PFSK-1 (cell line): ENCODE results near the gene SLC22A12.

ENCODE experiments used
- REST ChIP-seq, 2 experiments: IDR thresholded peaks; 2 replicates each; pipeline versions ENCODE4 v1.6.1 to v1.8.0; 2011 to 2012; ENCODE audit warnings: low read depth in 2 of 2, low read length in 2 of 2, control low read depth in 1 of 2, inconsistent platforms in 1 of 2, mild to moderate bottlenecking in 1 of 2, moderate library complexity in 1 of 2; ENCODE audit not compliant: insufficient read depth in 1 of 2
- TAF1 ChIP-seq: IDR thresholded peaks from 2 replicates; pipeline ENCODE4 v1.6.1; 2012; ENCODE audit warnings: low read length, control low read depth, borderline replicate concordance; ENCODE audit not compliant: insufficient read depth

- TF ChIP-seq REST (IDR thresholded peaks at IDR 0.05; ENCODE audit: insufficient read depth in 1 of 2, low read depth in 2 of 2, low read length in 2 of 2) (no peak), TAF1 (no peak)
These were observed 7.2 kb downstream of the SLC22A12 start for GRCh38 chr11:64598106-64598796.
